Kidney tubule cell (primary cell): ENCODE measurements around the gene TBC1D8.
"Not testable (repeated sequence)": the region's sequence is repeated elsewhere in the genome, so short reads cannot be mapped to it uniquely, and the experiment has no call there.

Experiments used
- DNase-seq: peaks from one replicate; pipeline ENCODE4 v3.0.0-alpha.2; 2018; ENCODE audit warnings: low spot score

Gene TBC1D8

DNA sequence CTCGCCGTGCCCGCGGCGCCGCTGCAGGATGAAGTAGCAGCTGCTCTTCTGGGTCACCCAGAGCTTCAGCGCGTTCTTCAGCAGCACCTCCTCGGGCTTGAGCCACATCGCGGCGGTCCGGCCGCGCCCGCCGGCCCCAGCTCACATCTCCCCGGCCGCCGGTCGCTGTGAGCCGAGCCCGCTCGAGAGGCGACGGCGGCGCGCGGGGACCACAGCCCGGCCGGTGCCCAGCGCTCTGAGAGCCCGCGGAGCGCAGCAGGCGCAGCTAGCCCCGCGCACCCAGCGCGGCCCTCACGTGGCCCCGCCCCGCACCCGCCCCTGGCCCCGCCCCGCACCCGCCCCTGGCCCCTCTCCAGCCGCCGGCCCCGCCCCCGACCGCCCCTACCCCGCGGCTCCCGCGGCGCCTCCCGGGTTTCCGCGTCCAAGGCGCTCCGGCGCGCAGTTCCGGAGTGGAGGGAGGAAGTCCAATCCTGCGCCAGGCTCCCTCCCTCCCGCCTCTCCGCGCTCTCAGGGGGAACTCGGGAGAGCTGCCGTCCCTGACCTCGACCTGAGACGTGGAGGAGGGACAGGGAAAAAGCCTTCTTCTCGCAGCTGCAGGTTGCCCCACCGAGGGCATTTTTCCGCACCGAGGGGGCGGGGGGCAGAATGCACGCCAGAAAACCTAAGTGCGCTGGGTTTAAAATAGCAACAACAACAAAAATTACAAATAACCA lies at the start of gene TBC1D8:
Gene TBC1D8 (minus strand): TSS at position 237 of the 713 bp plus-strand sequence. CDS start 129 bp downstream, at position 108.
- DNase-seq = peak; percentile 90

GRCh38 chr2:101200676-101201075 lies 49.5 kb upstream of the TBC1D8 start:
- peak; percentile 37 for DNase-seq

GRCh38 chr2:101199251-101199791 lies 48.1 kb upstream of the TBC1D8 start:
- peak; percentile 30 for DNase-seq

DNA sequence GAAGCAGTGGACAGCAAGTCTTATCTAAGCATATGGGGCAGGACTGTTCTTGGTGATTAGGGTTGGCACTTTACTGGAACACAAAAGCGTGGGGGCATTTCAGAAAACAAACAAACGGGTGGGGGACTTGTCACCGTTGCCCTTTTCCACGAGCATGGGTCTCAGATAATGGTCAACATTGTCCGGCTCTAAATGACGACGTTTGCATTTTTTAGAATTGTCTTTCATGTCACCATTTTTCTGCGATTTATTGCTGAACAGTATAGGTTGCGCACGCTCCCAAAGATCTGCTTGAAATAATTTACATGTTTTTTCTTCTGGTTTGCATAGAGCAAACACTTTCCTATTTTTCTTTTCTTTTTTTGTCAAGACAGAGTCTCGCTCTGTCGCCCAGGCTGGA lies 46.6 kb upstream of the TBC1D8 start:
- no peak for DNase-seq

DNA sequence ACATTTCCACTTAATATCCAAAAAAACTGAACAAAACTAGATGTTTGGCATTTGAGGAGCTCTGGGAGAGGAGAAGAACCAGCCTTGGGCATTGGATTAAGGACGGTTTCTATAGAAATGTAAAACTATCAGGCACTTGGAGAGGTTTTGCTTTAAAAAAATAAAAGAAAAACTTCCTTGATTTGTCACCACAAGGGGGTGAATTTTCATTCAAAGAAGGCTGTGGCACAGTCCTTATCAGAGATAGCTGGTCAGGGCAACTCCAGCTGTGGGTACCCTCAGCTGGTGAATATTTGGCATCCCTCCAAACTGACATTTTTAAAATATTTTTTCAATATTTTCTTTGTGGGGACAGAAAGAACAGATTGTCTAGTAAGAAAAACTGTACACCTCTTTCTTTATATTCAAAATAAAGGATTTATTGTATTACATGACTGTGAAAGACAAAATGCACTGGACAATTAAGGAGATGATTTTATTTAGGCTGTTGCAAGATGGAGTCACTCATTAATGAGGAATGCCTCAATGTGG lies 46.1 kb upstream of the TBC1D8 start:
- DNase-seq = no peak

GRCh38 chr2:101195871-101196661 lies 44.9 kb upstream of the TBC1D8 start:
- no peak for DNase-seq

DNA sequence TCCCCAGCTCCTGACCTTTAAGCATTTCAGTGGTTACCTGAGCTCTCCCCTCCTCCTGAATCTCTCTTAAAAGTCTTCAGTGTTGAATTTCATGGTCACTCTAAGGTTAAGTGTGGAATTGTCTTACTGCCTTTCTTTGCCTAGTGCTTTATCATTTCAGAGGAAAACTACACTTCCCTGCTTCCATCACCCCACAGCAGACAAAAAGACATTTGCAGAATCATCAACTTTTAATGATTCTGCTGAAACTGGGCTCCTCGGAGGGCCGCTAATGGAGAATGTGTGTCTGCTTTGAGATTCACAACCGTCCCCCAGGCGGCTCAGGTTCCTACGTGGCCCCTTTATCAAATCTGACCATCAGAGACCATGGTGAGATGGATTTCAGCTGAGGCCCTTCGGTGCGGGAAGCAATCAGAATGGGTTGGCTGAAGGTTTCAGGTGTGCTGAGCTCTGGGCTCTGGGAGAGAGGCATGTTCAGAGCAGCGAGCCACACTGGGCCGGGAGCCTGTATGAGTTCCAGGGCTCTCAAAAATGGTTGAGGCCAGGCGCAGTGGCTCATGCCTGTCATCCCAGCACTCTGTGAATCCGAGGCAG lies 41.9 kb upstream of the TBC1D8 start:
- no peak for DNase-seq

GRCh38 chr2:101190747-101191516 lies 39.8 kb upstream of the TBC1D8 start:
- DNase-seq = no peak

DNA sequence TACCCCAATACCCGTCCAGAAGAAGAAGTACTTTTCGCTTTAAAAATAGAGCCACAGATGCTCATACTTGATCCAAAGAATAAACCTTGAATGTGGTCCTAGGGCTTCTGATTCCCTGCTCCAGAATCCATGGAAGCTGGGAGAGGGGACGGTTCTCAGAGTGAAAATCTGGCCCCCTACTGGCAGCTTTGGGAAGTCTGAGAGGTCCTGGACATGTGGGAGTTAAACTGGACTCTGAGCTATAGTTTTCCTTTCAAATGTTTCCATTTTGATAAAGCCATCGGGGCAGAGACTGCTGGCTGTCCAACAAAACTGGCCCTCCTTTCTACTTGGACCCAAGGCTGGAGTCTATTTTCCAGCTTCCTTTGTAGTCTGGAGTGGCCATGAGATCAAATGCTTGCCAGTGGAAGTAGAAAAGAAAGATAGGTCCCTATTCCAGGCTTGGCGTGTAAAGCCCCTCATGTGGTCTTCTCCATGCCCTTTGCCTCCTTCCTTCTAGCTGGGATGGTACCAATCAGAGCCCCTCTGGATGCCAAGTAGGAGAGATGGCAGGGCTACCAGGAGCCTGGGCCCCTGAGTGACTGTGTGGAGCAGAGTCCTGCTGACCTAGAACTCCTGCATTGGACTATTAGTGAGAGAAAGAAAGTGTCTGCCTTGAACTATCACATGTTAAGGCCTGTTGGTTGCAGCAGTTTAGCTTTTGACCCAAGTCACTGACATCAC lies 37.7 kb upstream of the TBC1D8 start:
- peak; percentile 19 for DNase-seq

DNA sequence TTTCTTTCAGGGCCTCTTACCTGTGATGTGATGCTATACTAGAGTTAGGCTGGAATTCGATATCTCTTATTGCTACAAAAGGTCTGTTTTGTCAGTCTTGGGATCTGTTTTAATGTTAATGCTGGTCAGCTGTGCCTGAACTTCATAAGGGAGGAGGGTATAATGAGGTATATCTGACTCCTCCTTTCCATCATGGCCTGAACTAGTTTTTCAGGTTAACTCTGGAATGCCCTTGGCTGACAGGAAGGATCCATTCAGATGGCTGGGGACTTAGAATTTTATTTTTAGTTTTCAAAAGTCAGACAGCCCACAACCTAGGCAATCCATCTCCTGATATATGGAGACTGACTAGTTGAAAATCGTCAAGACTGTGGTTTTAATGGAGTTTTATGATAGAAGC lies 35.9 kb upstream of the TBC1D8 start:
- DNase-seq = no peak

DNA sequence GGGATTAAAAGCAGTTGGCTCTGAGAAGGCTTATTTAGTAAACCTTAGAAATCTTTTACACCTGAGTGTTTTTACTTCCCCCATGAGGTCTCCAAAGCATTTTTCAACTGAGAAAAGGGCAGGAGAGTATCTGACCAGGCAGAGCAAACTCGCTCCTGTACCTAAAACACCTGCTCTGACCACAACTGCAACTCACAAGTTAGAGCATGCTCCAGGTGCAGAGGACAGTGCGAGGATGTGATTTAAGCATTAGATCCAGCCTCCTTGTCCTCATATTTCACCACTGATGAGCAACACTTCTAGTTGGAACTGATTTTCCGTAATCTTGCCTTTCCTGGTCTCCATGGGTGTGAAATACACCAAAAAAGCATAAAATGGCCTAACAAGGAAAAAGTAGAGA lies 34.5 kb upstream of the TBC1D8 start:
- DNase-seq = no peak

- no peak for DNase-seq
Observed at GRCh38 chr2:101185085-101185484, 33.9 kb upstream of the TBC1D8 start.

- DNase-seq = no peak
Observed at GRCh38 chr2:101179982-101180381, 28.8 kb upstream of the TBC1D8 start.

GRCh38 chr2:101176803-101177202 lies 25.6 kb upstream of the TBC1D8 start:
- DNase-seq = no peak

DNA sequence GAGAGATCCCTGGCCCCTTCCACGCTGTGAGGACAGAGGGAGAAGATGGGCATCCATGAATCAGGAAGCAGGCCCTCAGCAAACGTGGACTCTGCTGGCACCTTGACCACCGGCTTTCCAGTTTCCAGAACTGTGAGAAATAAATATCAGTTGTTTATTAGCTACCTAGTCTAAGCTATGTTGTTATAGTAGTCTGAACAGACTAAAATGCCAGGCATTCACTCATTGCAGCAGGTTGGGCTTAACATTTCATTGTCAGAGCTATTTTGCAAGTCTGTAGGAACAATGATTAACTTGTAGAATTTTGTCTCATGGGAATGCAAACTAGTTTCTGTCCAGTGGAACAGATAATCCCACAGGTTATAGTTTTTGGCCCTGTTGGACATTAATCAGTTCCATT lies 24.8 kb upstream of the TBC1D8 start:
- DNase-seq = peak; percentile 88

GRCh38 chr2:101173707-101174295 lies 22.6 kb upstream of the TBC1D8 start:
- peak; percentile 32 for DNase-seq

GRCh38 chr2:101169822-101170221 lies 18.6 kb upstream of the TBC1D8 start:
- DNase-seq = not testable (repeated sequence)

DNA sequence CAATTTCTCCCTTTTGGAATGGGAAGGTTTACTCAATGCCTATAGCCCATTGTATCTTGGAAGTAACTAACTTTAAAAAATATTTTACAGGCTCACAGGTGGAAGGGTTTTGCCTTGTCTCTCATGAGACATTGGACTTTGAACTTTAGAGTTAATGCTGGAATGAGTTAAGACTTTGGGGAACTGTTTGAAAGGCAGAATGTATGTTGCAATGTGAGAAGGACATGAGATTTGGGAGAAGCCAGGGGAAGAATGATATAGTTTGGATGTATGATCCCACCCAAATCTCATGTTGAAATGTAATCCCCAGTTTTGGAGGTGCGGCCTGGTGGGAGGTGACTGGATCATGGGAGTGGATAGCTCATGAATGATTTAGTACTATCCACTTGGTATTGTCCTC lies 17.5 kb upstream of the TBC1D8 start:
- no peak for DNase-seq

GRCh38 chr2:101167532-101167931 lies 16.4 kb upstream of the TBC1D8 start:
- not testable (repeated sequence) for DNase-seq

GRCh38 chr2:101164021-101164420 lies 12.8 kb upstream of the TBC1D8 start:
- no peak for DNase-seq
